Fibroblast of mammary gland (primary cell): ENCODE results near the gene PHF21B.
"Not testable (repeated sequence)": the region's sequence is repeated elsewhere in the genome, so short reads cannot be mapped to it uniquely, and the experiment has no call there.

Experiments used
- DNase-seq: peaks from one replicate; pipeline ENCODE4 v3.0.0-alpha.2; 2010; ENCODE audit warnings: low read depth
- H3K4me3 ChIP-seq: 2 replicates; pipeline ENCODE4 v1.5.1; 2011; ENCODE audit warnings: low read depth, mild to moderate bottlenecking, low read length, moderate library complexity; ENCODE audit not compliant: control insufficient read depth
- TF ChIP-seq, protein P1 (sequence below): conservative IDR thresholded peaks from 2 replicates; pipeline ENCODE4 v1.5.1; 2011; ENCODE audit warnings: low read depth, low read length, inconsistent platforms; ENCODE audit not compliant: control insufficient read depth, insufficient read depth

The PHF21B gene

DNA sequence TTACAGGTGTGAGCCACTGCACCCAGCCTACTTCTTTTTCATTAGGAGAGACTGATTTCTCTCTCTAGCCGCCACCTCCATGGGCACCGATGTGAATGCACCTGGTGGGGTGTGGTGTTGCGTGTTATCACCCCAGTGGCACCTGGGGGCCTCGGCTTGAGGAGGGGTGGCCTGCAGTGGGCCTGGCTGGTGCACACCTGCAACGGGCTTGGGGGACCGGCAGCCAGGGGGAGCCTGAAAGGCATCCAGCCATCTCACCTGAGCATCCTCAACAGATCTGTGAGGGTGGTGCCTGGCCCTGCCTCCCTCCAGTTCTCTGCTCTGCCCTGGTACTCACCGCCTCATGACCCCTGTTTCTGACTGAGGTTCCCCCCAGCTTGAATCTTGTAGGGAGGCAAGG lies 148.6 kb downstream of the PHF21B start:
- no peak overlapping the region for H3K4me3 ChIP-seq
- DNase-seq, result no peak
- TF ChIP-seq, protein P1, sequence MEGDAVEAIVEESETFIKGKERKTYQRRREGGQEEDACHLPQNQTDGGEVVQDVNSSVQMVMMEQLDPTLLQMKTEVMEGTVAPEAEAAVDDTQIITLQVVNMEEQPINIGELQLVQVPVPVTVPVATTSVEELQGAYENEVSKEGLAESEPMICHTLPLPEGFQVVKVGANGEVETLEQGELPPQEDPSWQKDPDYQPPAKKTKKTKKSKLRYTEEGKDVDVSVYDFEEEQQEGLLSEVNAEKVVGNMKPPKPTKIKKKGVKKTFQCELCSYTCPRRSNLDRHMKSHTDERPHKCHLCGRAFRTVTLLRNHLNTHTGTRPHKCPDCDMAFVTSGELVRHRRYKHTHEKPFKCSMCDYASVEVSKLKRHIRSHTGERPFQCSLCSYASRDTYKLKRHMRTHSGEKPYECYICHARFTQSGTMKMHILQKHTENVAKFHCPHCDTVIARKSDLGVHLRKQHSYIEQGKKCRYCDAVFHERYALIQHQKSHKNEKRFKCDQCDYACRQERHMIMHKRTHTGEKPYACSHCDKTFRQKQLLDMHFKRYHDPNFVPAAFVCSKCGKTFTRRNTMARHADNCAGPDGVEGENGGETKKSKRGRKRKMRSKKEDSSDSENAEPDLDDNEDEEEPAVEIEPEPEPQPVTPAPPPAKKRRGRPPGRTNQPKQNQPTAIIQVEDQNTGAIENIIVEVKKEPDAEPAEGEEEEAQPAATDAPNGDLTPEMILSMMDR, result no peak

DNA sequence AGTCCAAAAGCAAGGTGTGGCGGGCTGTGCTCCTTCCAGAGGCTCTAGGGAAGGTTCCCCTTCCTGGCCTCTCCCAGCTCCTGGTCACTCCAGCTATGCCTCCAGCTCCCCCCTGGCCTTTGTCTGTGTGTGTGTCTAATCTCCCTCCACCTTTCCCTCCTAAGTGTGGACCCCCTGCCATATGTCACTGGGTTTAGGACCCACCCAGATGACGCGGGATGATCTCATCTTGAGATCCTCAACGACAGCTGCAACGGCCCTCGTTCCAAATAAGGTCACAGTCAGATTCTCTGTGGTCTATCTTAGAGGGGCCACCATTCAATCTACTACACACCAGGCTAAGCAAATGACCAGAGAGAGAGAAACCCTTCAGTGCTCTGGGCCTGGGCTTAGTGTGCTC lies 149.5 kb downstream of the PHF21B start:
- DNase-seq, result no peak
- TF ChIP-seq, protein P1, result no peak
- no peak overlapping the region for H3K4me3 ChIP-seq

DNA sequence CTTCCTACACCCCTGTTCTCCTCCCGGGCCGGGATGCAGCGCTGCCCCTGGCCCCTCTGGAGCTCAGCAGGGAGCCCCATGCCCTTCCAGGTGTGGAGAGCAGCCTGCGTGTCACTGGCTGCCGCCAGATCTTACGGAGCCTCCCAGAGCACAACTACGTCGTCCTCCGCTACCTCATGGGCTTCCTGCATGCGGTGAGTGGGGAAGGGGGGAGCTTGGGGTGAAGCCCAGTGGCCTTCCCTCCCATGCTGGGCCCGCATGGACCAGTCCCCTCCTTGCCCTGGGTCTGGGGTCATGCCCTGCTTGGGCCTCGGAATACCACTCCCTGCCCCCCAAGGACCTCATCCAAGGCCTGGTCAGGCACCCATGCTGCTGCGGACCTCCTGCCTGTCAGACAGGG lies 150.2 kb downstream of the PHF21B start:
- H3K4me3 ChIP-seq, result no peak overlapping the region
- TF ChIP-seq, protein P1, result no peak
- DNase-seq, result no peak

DNA sequence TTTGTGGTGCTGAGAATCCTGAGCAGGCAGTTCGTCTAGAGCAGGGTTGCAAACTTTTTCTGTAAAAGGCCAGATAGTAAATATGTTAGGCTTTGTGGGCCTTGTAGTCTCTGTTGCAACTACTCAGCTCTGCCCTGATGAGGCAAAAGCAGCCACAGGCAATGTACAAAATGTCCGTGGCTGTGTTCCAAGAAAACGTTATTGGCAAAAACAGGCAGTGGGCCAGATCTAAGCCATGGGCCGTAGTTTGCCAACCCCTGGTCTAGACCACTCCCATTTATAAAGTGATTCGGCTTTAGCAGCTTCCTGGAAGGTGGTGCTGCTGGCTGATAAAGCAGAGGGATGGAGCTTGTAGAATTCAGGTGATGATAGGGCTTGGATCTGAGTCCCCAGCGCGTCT lies 151.0 kb downstream of the PHF21B start:
- DNase-seq, H3K4me3 ChIP-seq: not testable (repeated sequence)

DNA sequence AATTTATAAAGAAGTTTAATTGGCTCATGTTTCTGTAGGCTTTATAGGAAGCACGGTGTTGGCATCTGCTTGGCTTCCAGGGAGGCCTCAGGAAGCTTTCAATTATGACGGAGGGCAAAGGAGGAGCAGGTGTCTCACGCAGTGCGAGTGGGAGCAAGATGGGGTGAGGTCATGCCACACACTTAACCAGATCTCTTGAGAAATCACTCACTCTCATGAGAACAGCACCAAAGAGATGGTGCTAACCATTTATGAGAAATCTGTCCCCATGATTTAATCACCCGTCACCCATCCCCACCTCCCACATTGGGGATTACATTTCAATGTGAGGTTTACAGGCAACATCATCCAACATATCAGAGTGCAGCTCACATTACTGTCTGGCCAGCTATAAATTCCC lies 153.9 kb downstream of the PHF21B start:
- no peak for DNase-seq
- TF ChIP-seq, protein P1, result no peak
- H3K4me3 ChIP-seq, result no peak overlapping the region

DNA sequence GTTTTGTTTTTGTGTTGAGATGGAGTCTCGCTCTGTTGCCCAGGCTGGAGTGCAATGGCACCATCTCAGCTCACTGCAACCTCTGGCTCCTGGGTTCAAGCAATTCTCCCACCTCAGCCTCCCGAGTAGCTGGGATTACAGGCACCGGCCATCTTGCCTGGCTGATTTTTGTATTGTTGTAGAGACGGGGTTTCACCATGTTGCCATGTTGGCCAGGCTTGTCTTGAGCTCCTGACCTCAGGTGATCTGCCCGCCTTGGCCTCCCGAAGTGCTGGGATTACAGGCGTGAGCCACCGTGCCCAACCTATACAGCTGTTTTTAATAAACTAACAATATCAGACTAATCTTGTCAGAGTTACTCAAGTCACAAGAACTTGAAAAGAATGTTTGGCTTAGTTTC lies 155.2 kb downstream of the PHF21B start:
- not testable (repeated sequence) for DNase-seq

DNA sequence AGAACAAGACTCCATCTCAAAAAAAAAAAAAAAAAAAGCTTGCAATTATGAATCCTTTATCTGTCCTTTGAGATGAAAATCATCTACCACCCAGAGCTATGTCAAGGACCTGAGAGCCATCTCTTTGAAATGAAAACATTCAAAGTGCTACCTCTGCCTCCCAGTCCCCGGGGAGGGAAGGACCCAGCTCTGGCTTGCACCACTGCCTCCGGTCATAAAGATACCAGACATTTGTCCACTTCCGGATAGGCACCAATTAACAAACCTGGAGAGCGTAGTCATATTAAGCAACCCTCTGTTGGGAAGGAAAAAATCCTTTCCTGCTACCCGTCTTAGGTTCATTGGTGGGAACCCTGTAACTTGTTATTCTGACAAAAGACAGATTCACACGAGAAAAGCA lies 158.9 kb downstream of the PHF21B start:
- H3K4me3 ChIP-seq, result no peak overlapping the region
- no peak for DNase-seq
- TF ChIP-seq, protein P1, result no peak

More for the DNA sequence above, 155.2 kb downstream of the PHF21B start:
- H3K4me3 ChIP-seq, result not testable (repeated sequence)

DNA sequence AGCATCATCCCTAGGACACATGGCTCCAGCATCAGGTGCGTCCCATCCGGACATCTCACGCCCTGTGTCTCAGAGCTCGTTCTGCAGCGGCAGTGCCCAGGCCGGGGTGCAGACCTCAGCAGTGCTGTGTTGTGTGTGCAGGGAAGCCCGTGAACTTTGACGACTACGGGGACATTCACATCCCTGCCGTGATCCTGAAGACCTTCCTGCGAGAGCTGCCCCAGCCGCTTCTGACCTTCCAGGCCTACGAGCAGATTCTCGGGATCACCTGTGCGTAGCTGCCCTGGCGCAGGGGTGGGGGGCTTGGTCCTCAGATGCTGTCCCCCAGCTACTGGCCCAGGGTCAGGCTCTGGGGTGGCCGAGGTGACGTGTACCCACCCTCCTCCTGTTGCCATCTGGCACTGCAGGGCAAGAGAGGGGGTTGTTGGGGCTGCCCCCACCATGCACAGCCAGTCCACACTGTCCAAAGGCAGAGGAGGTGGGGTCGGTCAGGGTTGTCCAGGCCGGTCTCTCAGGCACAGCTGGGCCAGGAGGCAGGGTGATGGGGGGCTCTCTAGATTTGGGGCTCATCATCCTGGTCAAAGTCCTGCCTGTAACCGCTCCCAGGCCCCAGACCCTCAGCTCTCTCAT lies 160.9 kb downstream of the PHF21B start:
- TF ChIP-seq, protein P1, result no peak
- no peak overlapping the region for H3K4me3 ChIP-seq
- DNase-seq, result no peak
